Femur (tissue), 1 donor: ENCODE results near the gene TIMM9.
"Not testable (repeated sequence)": the region's sequence is repeated elsewhere in the genome, so short reads cannot be mapped to it uniquely, and the experiment has no call there.

Source experiments
- DNase-seq: peaks from one replicate; pipeline ENCODE4 v3.0.0-alpha.2; 2017

Gene TIMM9

DNA sequence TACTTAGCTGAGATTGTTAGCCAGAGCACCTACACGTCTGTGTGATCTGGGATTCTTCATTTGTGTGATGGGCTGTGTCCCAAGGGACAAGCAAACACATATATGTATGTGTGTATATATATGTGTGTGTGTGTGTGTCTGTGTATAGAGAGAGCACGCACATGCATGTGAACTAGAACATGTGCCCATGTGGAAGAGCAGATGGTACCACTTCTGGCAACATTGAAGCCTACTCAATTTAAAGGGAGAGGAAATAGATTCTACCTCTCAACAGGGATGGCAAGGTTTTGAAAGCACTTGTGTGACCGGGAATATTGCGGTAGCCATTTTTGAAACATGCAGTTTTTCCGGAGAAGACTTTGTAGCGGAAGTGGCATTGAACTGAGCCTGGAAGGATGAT lies 30.2 kb downstream of the TIMM9 start:
- no peak for DNase-seq

DNA sequence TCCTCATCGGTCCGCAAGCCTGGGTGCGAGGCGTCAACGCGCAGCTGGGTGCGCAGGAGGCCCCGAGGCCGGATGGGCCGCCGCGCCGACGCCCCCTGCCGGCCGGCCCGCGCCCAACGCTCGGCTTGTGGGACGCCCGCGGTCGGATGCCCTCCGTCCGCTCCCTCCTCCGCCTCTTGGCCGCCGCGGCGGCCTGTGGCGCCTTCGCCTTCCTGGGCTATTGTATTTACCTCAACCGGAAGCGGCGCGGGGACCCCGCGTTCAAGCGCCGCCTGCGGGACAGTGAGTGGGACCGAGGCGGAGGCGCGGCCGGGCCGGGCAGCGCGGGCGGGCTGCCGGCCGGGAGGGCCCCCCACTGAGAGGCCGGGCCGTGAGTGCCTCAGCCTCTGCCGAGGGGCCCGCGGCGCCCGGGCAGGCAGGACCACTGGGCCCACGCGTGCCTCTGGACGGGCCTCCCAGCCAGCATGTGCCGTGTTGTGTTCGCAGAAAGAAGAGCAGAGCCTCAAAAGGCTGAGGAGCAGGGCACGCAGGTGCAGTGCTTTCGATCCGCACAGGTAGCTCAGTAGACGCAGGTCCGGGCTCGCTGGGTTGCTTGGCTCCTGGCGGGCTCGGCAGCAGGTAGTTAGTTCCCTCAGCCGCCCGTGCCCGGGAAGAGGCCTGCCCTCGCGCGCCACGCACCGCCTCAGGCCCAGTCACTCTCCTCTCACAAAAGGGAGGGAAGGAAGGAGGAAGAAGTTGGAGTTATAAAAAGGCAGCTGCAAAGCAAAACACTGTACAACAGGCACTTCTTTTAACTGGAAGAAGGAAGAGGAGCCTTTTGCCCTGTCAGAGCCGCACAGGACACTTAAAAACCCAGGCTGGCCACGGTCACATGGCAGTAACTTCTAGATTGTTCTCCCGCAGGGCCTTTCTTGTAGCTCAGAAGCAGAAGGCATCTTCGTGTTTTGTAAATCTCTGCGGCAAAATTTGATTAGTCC lies 31.2 kb downstream of the TIMM9 start, which contains the start of gene TOMM20L:
TOMM20L (plus strand) TSS at position 119 of the 977 bp plus-strand sequence; CDS start at position 147, 28 bp downstream.
- DNase-seq = peak; percentile 79

DNA sequence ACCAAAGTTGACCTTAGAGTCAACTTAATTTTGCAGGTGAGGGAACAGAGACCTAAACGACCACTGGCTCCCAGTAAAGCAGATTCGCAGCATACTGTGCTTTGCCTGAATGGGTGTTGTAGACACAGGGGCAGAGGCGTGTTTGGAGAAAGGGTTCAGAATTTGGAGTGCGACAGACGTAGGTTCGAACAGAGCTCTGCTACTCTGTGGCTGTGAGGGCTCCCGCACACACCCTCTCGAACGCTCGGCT lies 31.8 kb downstream of the TIMM9 start:
- DNase-seq = no peak

DNA sequence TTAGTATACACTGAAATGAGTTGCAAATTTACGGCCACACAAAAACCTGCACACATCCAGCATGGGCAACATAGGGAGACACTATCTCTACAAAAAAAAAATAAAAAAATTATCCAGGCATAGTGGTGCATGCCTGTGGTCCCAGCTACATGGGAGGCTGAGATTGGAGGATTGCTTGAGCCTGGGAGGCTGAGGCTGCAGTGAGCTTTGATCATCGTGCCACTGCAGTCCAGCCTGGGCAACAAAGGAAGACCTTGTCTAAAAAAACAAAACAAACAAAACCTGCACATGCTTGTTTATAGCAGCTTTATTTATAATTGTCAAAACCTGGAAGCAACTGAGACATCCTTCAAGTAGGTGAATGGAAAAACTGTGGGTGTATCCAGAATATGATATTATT lies 36.5 kb downstream of the TIMM9 start:
- no peak for DNase-seq

DNA sequence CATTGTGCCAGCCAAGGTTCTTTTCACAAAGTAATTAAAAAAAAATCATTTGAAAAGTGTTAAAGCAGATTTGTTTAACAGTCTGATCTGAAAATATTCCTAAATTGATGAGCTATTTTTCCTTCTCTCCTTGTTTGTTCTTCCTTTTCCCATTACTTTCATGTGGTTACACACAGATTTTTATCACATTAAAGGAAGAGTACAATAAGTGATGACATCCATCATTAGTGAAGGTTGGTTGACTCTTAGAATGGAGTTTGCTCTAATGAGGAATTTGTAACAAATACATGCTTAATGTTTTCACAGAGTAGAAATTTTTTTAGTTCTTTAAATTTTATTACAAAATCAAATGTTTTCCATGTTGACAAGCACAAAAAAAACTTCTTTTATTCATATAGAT lies 50.5 kb downstream of the TIMM9 start:
- DNase-seq = no peak

DNA sequence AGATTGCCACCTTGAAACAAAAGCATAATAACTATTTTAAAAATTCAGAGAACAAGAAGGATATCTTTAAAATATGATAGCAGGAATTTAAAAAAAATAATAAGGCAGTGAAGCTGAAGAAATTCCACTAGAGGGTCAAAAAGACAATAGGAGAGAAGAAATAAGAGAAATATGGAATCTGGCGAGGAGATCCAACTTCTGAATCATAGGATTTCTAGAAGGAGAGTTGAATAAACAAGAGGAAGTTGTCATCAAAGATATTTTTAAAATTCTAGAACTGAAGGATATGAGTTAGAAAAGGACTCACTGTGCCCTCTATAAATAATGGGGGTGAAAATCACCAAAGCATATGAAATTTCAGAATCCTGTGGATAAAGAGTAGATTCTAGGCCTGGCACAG lies 58.4 kb downstream of the TIMM9 start:
- no peak for DNase-seq

DNA sequence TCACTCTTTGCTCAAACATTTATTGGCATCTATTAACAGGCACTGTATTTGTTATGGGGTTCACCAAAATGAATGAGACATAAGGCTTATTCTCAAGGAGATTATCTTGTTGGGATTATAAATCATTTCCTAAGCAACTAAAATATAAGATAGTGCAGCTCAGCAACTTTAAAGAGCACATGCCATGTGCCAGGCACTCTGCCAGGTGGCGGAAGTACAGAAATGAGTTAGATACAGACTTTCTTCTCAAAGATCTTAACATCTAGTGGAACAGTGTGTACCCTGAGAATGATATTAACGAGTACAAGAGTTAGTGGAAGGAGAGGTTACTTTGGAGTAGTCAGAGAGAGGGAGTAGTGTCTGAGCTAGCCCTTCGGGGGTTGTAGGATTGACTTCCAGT lies 60.0 kb downstream of the TIMM9 start:
- no peak for DNase-seq

DNA sequence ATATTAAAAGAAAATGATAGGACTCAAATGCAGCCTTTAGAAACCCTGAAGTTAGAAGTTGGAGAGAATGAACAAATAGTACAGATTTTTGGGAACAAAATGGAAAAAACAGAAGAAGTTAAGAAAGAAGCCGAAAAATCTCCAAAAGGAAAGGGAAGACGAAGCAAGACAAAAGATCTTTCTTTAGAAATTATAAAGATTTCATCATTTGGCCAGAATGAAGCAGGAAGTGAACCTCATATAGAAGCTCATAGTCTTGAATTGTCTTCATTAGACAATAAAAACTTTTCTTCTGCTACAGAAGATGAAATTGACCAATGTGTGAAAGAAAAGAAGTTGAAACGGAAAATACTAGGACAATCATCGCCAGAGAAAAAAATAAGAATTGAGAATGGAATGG lies 63.0 kb downstream of the TIMM9 start:
- no peak for DNase-seq

DNA sequence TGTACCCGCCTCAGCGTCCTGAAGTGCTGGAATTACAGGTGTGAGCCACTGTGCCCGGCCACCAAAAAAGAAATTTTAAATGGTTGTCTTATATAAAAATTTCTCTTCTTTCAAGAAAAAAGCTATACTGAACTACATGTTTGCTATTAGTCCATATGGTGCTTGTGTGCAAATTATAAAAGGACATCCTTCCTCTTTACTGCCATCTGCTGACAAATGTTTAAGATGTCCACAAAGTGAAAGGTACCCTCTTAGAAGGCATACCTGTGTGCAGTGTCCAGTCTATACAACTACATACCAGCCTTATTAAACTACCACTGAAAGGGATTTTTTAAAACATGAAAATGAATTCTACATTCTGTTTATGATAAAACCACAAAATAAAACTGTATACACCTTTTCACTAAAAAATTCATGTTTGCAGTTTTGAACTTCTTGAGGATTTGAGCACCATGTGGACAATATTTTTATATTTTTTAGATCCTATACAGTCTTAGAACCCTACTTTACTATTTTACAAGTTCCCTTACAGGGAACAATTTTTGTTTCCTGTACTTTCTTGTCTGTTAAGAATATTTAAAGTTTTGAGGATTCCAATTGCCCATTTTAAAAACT lies 64.4 kb downstream of the TIMM9 start:
- DNase-seq = no peak

DNA sequence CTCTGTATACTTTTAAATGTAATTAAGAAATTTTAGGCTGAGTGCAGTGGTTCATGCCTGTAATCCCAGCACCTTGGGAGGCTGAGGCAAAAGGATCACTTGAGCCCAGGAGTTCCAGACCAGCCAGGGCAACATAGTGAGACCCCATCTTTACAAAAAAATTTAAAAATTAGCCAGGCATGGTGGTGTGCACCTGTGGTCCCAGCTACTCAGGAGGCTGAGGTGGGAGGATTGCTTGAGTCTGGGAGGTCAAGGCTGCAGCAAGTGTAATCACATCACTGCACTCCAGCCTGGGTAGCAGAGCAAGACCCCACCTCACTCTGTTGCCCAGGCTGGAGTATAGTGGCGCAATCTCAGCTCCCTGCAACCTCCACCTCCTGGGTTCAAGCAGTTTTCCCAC lies 65.1 kb downstream of the TIMM9 start:
- not testable (repeated sequence) for DNase-seq
